K562 treated with DMSO at 1 percent for 12 hours (cell line): ENCODE measurements around the gene ZDHHC12. TPM values are rescaled to one million over a fixed set of nuclear protein-coding genes. Genes with fewer than 3 reads are reported as not detected.

Source experiments
- total RNA-seq: library from RNA; unstranded; fragments of 300-600 nt; gene quantifications from 2 replicates; pipeline ENCODE4 v1.2.3, GENCODE V29; 2022; ENCODE audit not compliant: insufficient read depth

Gene ZDHHC12
- 58.5 and 76.0 TPM in 2 replicates for total RNA-seq

GRCh38 chr9:128723866-128724743 lies at the start of gene ZDHHC12:
TSS of gene ZDHHC12 (minus strand) at chr9:128724127. CDS start at chr9:128724093, 34 bp downstream.

GRCh38 chr9:128771745-128772519 lies 48.0 kb upstream of the ZDHHC12 start, which contains the start of gene ZER1:
TSS of gene ZER1 (minus strand) at chr9:128771927. CDS start at chr9:128755565, 16,362 bp downstream.

GRCh38 chr9:128702445-128702948 lies 21.4 kb downstream of the ZDHHC12 start, which contains the start of gene PKN3:
TSS of gene PKN3 (plus strand) at chr9:128702503. CDS start at chr9:128702916, 413 bp downstream.

GRCh38 chr9:128688501-128689292 lies 35.2 kb downstream of the ZDHHC12 start, which contains the start of gene SET:
TSS of gene SET (plus strand) at chr9:128689222. CDS start at chr9:128689583, 361 bp downstream.

Other genes with a start within 250 kb of the ZDHHC12 start
- gene GLE1, start 219.4 kb downstream of the ZDHHC12 start, total RNA-seq: 23.6 and 45.0 TPM in 2 replicates
- gene SPTAN1, start 171.5 kb downstream of the ZDHHC12 start, total RNA-seq: 32.7 and 58.2 TPM in 2 replicates
- gene DYNC2I2, start 67.3 kb downstream of the ZDHHC12 start, total RNA-seq: 175 and 190 TPM in 2 replicates
- gene SET, start 34.9 kb downstream of the ZDHHC12 start, total RNA-seq: 172 and 390 TPM in 2 replicates
- 28.5 and 37.6 TPM in 2 replicates for gene PKN3, start 21.6 kb downstream of the ZDHHC12 start, total RNA-seq
- 20.0 and 45.8 TPM in 2 replicates for gene ZER1, start 47.8 kb upstream of the ZDHHC12 start, total RNA-seq
- 21.6 and 48.2 TPM in 2 replicates for gene TBC1D13, start 63.1 kb upstream of the ZDHHC12 start, total RNA-seq
- gene ENDOG, start 94.4 kb upstream of the ZDHHC12 start, total RNA-seq: 124 and 190 TPM in 2 replicates
- gene SPOUT1, start 105.7 kb upstream of the ZDHHC12 start, total RNA-seq: 19.3 and 30.7 TPM in 2 replicates
- 16.6 and 21.0 TPM in 2 replicates for gene KYAT1, start 157.8 kb upstream of the ZDHHC12 start, total RNA-seq
- gene LRRC8A, start 158.0 kb upstream of the ZDHHC12 start, total RNA-seq: 17.4 and 38.0 TPM in 2 replicates
- 2.3 TPM in 1 of 2 replicates, not detected in the other for gene PHYHD1, start 196.9 kb upstream of the ZDHHC12 start, total RNA-seq
- gene DOLK, start 223.5 kb upstream of the ZDHHC12 start, total RNA-seq: 14.8 and 20.1 TPM in 2 replicates
- 26.6 and 71.0 TPM in 2 replicates for gene NUP188, start 223.6 kb upstream of the ZDHHC12 start, total RNA-seq